Measurements from ENCODE around the gene TMEM238.

TMEM238 gene

DNA sequence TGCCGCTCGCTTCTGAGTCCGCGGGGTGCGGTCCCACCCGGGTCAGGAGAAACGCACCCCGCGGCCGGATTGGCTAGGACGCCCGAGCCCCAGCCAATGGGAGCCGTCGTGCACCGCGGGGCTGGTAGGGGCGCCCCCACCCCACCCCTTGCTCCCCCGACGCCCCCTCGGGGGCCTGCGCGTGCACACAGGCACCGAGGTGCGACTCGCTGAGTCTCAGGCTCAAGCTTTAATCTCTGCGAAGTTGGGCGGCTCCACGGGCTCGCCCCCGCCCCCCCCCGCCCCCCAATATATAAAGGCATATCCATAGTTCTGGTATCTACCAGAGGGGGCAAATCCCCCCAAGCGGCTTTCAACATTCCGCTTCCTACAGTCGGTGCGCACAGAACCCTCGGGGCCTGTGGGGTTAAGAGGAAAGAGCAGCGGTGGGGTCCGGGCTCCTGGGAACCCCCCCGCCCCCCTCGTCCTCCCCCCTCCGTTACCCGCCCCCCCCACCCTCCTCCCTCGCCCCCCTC, 29.3 kb downstream of the TMEM238 start, which contains the start of gene COX6B2:
Gene COX6B2 (minus strand): TSS at position 22 of the 515 bp plus-strand sequence. CDS start 198 bp downstream, outside the sequence.
- no peak for DNase-seq

DNA sequence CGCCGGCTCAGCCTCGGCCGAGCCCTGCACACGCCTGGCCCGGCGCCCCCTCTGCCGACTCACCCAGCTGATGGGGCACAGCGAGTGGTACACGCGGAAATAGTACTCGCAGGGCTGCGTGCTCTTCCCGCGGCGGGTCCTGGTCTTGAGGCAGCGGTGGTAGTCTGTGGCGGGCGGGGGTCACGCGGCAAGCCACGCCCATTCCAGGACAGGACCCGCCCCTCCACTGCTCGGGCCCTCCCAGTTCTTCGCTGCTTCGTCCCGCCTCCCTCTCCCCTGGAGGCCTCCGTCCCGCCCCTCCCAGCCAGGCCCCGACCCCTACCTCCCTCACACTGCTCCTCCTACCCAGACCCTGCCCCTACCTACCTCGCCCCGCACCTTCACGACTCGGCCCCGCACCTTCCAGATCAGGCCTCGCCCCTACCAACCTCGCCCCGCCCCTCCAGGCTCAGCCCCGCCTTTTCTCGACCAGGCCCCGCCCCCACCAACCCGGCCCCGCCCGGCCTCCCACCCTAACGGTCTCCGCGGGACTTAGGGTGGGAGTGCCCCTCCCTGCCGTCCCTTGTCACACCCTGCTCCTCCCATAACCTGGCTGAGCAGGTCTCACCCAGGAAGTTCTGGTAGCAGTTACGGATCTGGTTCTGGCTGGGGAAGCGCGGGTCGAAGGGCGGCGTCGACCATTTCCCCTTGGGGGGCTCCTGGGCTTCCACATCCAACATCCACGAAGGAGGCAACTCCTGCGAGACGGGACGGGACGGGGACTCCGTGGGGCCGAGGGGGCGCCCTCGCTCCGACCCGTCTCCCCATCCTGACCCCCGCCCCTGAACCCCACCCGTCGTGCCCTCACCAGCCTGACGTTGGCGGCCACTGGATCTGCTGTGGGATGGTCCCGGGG, 30.0 kb downstream of the TMEM238 start:
- no peak for DNase-seq

DNA sequence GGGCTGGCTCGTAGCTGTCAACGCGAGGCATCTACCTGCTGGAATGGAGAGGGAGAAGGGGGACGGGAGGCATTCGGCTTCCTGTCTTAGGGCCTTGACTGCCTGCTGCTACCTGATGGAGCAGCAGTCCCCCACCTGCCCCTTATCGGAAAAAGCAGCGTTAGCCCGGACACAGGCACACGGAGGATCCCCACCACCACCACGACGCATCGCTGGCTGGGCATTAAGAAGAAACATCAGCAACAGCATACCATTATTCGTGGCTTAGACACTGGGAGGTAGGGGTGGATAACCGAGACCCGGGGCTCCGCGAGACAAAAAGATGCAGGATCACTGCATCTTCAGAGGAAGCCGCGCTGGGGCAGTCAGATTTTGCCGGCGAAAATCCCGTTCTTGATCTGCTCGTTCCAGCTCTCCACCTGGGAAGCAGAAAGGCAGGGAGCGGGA, 30.7 kb downstream of the TMEM238 start:
- no peak for DNase-seq

DNA sequence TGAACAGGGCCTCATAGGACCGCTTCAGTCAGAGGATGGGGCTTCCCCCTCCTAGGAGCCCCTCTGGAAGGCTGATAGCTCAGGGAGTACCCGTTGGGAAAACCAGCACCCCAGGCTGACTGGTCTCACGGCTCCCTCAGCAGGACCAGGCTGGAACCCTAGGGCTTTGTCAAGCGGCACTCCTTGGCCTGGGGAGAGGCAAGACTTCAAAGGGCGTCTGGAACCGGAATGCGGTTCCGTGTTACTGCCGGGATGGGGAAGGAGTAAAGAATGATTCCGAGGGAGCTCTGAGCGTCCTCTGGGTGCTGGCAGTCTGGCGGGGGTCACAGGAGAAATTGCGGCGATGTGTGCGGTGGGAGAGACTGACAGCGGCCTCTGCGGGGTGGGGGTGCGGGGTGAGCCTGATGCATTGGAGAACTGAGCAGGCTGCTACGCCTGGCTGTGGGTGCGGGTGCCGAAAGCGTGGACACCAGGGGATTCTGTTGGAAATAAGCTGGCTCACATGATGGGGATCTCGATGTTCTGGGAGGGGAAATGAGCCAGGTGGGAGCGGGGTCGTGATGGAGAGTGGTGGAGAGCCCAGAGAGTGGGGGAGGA, 31.4 kb downstream of the TMEM238 start:
- no peak for DNase-seq

DNA sequence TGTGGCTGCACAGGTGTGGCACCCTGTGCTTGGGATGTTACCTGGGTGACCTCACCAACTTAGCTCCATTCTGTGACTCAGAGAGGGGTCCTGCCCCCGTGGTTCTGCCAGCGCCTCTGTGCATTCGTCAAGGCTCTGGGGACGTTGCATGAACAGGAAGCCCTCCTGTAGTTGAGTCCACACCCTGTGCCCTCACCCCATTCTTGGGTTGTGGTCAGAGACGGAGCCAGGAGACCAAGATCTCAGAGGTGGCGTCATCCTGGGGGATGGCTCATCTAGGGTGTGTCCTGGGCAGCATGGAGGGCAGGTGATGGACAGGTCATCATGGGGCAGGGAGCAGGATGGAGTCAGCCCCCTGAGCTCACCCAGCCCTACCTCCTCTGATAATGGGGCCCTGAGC, 32.1 kb downstream of the TMEM238 start:
- no peak for DNase-seq

DNA sequence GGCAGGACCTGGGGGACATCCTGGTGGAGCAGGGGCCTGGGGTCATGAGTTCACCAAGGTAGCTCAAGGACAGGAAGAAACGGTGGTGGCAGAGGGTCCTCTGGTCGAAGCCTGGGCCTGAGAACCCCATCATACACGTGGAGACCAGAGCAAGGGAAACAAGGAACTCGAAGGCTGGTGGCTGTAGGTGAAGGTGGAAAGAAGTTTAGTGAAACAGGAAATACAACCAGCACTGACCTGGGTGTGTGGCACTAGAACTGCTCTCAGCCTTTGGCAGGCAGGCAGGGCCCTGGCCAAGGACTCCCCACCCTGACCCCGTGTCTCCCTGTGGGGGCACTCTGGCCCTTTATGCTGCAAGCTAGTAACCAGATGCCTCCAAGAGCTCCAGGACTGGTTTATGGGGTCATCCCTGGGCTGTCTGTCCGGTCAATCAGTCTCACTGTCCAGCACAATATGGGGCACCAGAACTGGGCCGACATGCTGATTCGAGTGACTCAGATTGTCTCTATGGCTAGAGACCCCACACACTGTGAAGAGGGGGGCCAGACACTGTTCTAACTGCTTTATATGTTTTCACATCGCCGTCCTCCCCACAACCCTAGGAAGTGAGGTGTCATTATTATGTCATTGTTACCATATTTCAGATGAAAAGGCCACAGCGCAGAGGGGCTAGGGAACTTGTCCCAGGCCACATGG, 33.3 kb downstream of the TMEM238 start:
- DNase-seq, result no peak

DNA sequence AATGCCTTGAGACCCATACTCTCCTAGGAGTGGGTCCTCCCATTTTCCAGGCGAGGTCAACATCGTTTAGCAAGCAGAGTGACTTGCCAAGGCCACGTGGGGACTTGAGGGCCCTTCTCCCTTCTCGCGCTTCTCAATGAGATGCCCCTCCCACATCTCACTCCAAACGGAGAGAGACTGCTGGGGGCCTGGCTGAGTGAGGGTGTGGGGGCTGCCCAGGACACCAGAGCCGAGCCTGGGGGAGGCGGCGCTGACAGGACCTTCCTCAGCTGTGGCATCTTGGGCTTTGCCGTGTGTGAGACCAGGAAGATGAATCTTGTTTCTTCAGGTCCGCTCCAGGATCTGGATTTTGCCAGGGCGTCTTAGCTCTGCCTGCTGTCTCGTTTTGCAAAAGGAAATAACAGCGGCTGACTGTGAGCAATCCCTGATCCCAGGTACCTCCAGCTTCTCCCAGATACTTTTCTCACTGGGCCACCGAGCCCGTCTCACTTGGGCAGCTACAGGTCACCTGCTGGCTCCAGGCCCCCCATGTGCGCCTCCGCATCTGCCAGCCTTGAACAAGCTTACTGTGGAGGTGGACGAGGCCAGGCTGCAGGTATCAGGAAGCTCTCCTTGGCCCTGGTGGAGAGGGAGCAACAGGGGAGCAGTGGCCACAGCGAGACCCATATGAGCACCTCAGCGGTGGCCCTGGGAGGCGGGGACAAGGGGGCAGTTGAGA, 35.6 kb downstream of the TMEM238 start:
- DNase-seq, result no peak

DNA sequence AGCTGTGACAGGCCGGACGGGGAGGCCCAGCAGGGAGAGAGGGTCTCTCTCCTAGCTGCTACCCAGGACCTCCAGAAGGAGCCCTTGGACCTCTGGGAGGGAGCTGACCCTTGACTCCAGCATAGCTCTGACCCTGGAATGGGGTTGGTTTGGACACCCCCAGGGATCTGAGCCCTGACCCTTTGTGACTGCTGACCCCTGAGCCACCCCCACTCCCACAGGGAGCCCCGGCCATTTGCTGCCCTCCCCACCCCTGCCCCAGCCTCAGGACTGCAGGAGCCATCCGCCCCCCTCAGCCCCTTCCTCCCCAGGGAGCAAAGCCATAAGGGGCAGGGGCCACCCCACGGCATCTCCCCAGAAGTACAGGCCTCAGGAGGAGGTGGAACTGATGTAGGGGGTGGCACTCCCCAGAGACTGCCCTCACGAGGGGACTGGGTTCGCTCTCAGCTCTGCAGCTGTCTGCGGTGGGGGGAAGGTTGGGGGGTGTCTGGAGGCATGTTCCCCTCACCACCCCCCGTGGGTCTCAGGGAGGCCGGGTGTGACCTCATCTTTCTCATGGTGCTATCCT, 36.6 kb downstream of the TMEM238 start:
- no peak for DNase-seq

DNA sequence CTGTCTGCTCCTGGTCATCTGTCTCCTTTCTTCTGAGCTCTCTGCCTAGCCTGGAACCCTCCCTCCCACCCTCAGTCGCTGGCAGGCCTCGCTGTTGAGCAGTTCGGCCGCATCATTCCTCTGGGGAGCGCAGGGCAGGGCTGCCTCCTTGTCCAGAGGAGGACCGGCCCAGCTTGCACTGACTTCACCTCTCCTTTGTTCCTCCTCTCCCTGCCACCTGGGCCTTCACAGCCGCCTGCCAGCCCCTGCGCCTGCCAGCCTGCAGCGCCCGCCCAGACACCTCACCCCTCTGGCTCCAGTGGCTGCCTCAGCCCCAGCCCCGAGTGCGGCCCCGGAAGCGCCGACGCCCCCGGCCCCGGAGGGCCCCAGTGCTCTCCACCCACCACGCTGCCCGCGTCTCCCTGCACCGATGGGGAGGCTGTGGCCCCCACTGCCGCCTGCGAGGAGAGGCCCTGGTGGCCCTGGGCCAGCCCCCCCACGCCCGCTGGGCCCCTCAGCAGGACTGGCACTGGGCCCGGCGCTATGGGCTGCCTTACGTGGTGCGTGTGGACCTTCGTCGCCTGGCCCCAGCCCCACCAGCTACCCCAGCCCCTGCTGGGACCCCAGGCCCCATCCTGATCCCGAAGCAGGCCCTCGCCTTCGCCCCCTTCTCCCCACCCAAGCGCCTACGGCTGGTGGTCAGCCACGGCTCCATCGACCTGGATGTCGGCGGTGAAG, 37.2 kb downstream of the TMEM238 start:
- no peak for DNase-seq

DNA sequence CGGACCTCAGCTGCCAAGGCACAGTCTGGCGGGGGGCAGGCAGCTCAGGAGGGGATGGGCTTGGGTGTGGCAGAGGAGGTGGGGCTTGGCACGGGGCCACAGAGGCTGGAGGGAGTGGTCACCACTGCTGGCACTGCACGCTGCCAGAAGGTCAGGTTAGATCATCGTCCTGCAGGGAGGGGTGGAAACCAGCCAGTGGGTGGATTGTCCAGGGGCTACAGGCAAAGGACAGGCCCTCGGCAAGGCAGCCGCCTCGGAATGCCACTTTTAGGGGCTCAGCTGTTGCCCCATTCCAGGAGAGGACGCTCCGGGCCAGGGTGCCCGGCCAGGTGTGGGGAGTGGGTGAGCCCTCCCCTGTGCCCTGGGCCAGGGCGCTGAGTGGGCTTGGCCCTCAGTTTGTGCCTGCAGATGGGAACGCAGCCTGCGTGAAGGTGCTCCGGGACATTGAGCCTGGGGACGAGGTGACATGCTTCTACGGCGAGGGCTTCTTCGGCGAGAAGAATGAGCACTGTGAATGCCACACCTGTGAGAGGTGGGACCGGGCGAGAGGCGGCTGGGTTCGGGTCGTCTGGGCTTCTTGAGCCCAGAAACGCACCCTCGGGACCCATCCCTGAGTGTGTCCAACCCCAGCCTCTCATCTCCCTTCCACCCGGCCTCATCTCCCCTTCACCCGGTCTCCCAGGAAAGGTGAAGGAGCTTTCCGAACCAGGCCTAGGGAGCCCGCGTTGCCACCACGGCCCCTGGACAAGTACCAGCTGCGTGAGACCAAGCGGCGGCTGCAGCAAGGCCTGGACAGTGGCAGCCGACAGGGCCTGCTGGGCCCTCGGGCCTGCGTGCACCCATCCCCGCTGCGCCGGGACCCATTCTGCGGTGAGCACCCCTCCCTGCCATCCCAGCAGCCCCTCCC, 38.0 kb downstream of the TMEM238 start:
- no peak for DNase-seq

DNA sequence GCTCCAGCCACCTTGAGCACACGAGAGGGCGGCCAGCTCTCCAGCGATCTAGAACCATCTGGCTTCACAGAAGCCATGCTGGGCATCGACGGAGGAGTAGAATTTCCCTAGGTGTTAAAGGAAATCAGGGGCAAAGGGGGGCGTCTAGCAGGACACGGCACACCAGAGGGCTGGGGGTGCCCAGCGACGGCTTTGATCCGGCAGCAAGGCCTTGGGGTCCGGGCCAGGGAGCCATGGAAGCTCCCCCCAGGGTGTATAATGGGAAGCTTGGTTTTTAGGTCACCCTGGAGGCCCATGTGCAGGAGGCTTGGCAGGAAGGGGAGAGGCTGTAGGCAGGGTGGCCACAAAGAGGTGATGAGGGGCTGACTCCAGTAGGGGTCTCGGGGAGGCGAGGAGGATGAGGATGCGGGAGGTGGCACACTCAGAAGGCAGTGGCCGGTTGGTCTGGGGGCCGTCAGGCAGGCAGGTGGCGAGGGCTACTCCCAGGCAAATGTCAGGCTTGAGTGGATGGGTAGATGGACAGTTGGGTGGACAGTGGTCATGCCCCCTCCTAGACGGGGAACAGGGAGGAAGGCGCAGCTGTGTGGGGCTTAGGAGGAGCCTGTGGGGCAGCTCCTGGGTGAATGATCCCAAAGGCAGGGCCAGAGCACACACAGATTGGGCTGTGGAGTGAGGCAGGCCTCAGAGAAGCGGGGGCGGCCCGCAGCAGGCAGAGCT, 38.8 kb downstream of the TMEM238 start:
- no peak for DNase-seq

DNA sequence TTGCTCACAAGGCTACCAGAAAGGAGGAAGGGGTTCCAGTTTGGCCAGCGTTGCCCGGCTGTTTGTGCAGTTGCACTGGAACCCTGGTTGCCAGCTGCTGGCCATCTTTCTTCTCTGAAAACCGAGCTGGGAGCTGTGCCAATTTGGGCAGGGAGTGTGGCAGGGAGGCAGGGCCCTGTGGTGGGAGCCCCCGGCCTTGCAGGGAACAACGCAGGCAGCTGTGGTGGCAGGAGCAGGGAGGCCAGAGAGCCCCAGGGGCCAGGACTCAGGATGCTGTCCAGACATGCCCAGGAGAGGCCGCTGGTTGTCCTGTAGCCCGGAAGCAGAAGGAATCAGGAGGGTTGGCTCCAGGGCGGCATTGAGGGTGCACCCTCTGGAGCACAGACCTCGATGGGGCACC, 39.6 kb downstream of the TMEM238 start:
- DNase-seq, result peak; percentile 52

DNA sequence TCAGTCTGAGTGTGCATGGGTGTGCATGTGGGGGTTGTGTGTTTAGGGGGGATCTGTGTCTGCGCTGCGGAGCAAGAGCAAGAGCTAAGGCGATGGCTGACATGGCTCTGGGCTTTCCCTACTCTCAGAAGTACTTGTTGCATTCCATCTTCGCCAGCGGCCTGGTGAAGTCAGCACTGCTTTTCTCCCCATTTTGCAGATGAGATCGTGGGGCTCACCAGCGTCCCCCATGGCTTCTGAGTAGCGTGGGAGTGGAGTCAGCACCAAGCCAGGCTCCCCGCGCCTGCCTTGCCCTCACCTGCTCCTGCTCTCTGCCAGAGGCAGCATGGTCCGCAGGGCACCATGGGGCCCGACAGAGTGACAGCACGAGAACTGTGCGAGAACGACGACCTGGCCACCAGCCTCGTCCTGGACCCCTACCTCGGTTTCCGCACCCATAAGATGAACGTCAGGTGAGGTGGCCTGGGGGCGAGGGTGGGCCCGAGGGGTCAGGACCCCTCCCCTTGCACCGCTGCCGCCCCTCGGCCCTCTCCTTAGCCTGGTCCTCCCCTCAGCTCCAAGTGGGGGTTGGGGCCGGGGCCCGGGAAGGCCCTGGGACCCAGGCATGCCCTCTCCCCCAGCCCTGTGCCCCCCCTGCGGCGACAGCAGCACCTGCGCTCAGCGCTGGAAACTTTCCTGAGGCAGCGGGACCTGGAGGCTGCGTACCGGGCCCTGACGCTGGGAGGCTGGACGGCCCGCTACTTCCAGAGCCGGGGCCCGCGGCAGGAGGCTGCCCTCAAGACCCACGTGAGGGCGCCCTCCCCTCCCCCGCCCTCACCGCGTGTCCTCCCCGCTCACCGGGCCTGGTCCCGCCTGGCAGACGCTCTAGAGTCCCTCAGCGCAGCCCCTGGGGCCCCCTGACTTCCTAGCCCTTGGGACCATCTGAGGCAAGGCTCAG, 42.2 kb downstream of the TMEM238 start:
- no peak for DNase-seq

DNA sequence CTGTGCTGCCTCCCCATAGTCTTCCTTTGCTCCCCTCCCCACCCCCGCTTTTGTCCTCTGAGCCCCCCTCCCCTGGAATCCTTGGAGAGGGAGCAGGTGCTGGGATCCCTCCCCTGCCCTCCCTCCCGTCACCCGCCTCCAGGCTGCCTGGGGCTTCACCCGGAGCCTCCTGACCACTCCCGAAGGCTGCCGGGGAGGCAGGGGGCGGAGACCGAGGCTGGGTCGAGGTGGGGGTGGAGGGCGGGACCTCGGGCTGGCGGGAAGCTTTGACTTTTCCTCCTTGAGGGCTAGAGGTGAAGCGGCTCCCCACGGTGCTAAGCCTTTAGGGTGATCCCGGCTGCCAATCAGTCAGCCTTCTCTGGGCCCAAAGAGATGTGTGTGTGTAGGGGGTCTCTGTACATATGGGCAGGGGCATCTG, 42.9 kb downstream of the TMEM238 start:
- DNase-seq, result peak; percentile 33

DNA sequence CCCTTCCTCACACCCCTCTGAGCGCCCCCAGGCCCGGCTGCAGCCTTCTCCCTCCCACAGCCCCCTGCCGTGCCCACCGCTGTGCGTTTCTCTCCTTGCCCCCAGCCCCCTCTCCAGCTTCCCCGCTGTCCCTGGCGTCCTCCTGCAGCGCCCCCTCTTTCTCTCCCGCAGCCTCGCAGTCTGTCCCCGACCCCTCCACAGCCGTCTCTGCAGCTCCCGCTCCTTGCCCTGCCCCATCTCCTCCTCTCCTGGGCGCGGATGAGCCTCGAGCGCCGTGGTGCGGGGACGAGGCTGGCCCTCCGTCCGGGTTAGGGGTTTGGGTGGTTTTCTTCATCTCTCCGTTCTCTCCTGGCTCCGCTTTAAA, 43.3 kb downstream of the TMEM238 start:
- no peak for DNase-seq

DNA sequence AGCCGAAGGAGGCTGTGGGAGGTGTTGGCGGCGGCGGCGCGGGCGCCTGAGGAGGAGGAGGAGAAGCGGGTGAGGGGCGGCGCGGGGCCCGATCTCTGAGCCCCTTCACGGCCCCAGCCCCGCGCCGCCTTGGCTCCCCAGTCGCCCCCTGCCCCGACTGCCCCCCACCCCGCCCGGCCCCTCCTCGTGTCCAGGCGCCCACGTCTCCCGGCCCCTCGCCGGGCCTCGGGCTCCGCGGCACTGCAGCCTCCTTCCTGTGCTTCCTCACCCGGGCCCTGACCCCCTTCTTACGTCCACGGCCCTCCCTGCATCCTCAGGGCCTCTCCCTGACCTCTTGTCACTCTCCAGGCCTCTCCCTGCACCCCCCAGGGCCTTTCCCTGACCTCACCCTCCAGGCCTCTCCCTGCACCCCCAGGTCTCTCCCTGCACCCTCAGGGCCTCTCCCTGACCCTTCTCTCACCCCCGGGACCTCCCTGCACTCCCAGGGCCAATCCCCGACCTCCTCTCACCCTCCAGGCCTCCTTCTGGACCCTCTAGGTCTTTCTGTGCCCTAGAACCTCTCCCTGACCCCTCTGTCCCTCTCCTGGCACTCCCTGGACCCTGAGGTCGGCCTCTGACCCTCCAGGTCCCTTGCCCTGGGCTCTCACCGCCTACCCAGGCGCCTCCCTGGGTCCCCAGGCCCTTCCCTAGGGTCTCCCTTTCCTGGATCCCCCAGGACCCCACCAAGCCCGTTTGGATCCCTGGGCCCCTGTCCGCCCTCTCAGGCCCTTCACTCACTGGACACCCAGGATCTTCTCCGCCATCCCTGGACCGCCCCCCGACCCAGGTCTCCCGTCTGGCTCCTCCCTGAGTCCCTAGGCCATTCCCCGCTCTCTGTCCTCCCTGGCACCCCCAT, 44.0 kb downstream of the TMEM238 start:
- no peak for DNase-seq

DNA sequence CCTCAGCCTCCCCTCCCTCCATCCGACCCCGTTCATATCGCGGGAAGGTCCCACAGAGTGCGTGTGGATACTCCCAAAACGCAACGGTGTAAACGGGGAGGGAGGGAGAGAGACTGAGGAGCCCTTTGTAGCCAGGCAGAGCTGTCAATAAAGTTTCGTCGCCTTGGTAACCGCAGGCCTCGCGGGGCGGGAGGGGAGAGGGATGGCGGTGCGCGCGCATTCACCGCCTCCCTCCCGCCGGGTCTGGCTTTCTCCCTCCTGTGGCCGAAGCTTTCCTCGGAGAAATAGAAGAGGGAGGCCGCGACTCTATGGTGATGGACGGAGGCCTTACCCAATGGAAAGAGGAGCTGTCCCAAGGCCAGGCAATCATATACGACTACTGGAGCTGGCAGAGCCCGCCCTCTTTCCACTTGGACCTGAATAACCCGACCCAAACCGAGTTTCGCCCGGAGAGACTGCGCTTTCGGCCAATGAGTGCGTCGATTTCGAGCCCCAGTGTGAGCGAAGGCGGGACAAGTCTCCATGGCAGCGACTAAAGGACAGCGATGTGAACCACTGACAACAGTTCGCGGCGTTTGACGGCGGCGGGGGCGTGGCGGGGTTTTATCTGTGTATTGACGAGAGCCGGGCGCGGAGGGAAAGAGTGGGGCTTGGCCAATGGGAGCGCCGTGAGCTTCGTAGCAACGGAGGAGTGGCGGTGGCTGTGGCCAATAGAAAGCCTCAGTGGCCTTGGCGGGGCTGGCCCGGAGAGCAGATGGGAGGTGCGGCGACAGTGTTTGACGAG, 44.8 kb downstream of the TMEM238 start, which contains the start of gene KMT5C:
Gene KMT5C (plus strand): TSS at position 772 of the 784 bp plus-strand sequence. CDS start 2,061 bp downstream, outside the sequence.
- peak; percentile 100 for DNase-seq
